Kidney (tissue), 2 donors: ENCODE data around the gene SLC25A53. TPM values are rescaled to one million over a fixed set of nuclear protein-coding genes. Genes with fewer than 3 reads are reported as not detected.

ENCODE experiments used
- polyA plus RNA-seq: library from polyadenylated mRNA; stranded (reverse); fragments of 350-450 nt; fragmentation: Illumina TruSeq; extraction: RNeasy Lipid Tissue Mini Kit (QIAGEN cat#74804); gene quantifications from one replicate; pipeline ENCODE4 v1.2.3, GENCODE V29; 2014; ENCODE audit warnings: low read depth, low replicate concordance; ENCODE audit not compliant: insufficient read depth
- total RNA-seq: library from RNA; stranded (reverse); fragmentation: NEBNext Ultra II Directional; extraction: Animal tissue kit (Norgen Biotek cat#: 25700); gene quantifications from one replicate; pipeline ENCODE4 v1.2.1, GENCODE V29; 2021
- donor health status: DM: yes; HTN: yes; CAD: no.

Gene SLC25A53
- total and polyA plus RNA-seq, 2 donors from 2014 or later: 5.0 to 12.1 TPM

Other genes starting within 250 kb of the SLC25A53 start
- 2.0 TPM for gene TMSB15B, start 194.4 kb downstream of the SLC25A53 start, total RNA-seq
- 1.7 TPM for gene TMSB15B, start 194.4 kb downstream of the SLC25A53 start, polyA plus RNA-seq
- gene H2BW1, start 143.3 kb downstream of the SLC25A53 start, total RNA-seq: not detected
- not detected for gene H2BW1, start 143.3 kb downstream of the SLC25A53 start, polyA plus RNA-seq
- gene H2BW2, start 117.1 kb downstream of the SLC25A53 start, total RNA-seq: not detected
- not detected for gene H2BW2, start 117.1 kb downstream of the SLC25A53 start, polyA plus RNA-seq
- gene TMSB15C, start 80.8 kb downstream of the SLC25A53 start, total RNA-seq: 1.5 TPM
- 0.28 TPM for gene TMSB15C, start 80.8 kb downstream of the SLC25A53 start, polyA plus RNA-seq
- 0.79 TPM for gene ZCCHC18, start 44.5 kb downstream of the SLC25A53 start, total RNA-seq
- 3.3 TPM for gene ZCCHC18, start 44.5 kb downstream of the SLC25A53 start, polyA plus RNA-seq
- gene FAM199X, start 9.4 kb upstream of the SLC25A53 start, total RNA-seq: 37.4 TPM
- gene FAM199X, start 9.4 kb upstream of the SLC25A53 start, polyA plus RNA-seq: 12.6 TPM
- not detected for gene ESX1, start 97.9 kb upstream of the SLC25A53 start, total RNA-seq
- not detected for gene ESX1, start 97.9 kb upstream of the SLC25A53 start, polyA plus RNA-seq